Osteocyte (in vitro differentiated cells): ENCODE results near the gene MRPL49. TPM values are rescaled to one million over a fixed set of nuclear protein-coding genes. Genes with fewer than 3 reads are reported as not detected.

Source experiments
- DNase-seq: peaks from one replicate; pipeline ENCODE4 v3.0.0; 2021; ENCODE audit warnings: mixed read lengths; ENCODE audit not compliant: unreplicated experiment; ENCODE audit errors: extremely low spot score
- H3K27ac Mint-ChIP-seq: one replicate; pipeline ENCODE4 v1.8.0; 2021; ENCODE audit warnings: mild to moderate bottlenecking, mixed read lengths; ENCODE audit not compliant: unreplicated experiment
- H3K27me3 Mint-ChIP-seq: one replicate; pipeline ENCODE4 v1.8.0; 2021; ENCODE audit warnings: mixed read lengths; ENCODE audit not compliant: unreplicated experiment
- H3K36me3 Mint-ChIP-seq: one replicate; pipeline ENCODE4 v1.8.0; 2021; ENCODE audit warnings: mixed read lengths; ENCODE audit not compliant: unreplicated experiment
- H3K4me1 Mint-ChIP-seq: one replicate; pipeline ENCODE4 v1.8.0; 2021; ENCODE audit warnings: mixed read lengths; ENCODE audit not compliant: unreplicated experiment
- H3K4me3 Mint-ChIP-seq: one replicate; pipeline ENCODE4 v1.8.0; 2021; ENCODE audit warnings: mild to moderate bottlenecking, moderate library complexity, mixed read lengths; ENCODE audit not compliant: unreplicated experiment
- H3K9me3 Mint-ChIP-seq: one replicate; pipeline ENCODE4 v1.8.0; 2021; ENCODE audit warnings: mixed read lengths; ENCODE audit not compliant: unreplicated experiment
- total RNA-seq: library from RNA; stranded (reverse); gene quantifications from 2 replicates; pipeline ENCODE4 v1.2.1, GENCODE V29; 2021
- TF ChIP-seq, protein P1 (sequence below): fragments of 200-600 bp; sonication (generic); IDR thresholded peaks from 2 replicates; pipeline ENCODE4 v1.5.0; 2021; ENCODE audit warnings: antibody characterized with exemption, mild to moderate bottlenecking, moderate library complexity

MRPL49 gene
- total RNA-seq, 1 donor from 2014 or later = 43.5 TPM

DNA sequence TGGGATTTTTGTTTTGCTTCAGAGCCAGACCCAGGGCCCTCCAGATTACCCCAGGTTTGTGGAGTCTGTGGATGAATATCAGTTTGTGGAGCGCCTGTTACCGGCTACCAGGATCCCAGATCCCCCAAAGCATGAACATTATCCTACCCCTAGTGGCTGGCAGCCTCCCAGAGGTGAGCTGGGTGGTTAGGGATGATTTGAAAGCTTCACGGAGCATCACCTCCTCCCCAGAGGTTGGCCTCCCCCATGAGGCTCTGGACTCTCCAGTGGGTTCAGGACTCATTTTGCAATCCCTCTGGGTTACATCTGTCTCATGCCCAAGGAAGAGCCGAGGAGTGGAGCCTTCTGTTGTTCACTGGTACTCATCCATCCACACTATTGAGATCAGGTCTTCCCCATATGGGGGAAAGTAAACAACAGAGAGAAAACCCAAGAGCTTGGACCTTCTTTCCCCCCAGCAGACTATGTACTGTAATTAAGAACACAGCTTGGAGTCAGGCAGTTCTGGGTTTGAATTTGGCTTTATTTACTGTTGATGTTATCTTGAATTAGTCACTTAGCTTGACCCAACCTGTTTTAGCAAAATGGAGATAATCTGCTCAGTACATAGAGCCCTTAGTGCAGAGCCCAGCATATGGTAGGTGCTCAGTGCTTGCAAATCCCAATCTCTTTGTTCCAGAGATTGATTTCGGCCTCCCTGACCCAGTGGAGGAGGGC lies 2.5 kb downstream of the MRPL49 start:
- TF ChIP-seq, protein P1, sequence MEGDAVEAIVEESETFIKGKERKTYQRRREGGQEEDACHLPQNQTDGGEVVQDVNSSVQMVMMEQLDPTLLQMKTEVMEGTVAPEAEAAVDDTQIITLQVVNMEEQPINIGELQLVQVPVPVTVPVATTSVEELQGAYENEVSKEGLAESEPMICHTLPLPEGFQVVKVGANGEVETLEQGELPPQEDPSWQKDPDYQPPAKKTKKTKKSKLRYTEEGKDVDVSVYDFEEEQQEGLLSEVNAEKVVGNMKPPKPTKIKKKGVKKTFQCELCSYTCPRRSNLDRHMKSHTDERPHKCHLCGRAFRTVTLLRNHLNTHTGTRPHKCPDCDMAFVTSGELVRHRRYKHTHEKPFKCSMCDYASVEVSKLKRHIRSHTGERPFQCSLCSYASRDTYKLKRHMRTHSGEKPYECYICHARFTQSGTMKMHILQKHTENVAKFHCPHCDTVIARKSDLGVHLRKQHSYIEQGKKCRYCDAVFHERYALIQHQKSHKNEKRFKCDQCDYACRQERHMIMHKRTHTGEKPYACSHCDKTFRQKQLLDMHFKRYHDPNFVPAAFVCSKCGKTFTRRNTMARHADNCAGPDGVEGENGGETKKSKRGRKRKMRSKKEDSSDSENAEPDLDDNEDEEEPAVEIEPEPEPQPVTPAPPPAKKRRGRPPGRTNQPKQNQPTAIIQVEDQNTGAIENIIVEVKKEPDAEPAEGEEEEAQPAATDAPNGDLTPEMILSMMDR = no peak
- no peak for DNase-seq
- peaks cover 27% of the 10 kb centered on the region for H3K4me1 Mint-ChIP-seq
- no peaks in the 10 kb centered on the region for H3K9me3 Mint-ChIP-seq
- peak overlapping the region; percentile 22 for H3K4me3 Mint-ChIP-seq
- H3K27me3 Mint-ChIP-seq = no peaks in the 10 kb centered on the region
- H3K27ac Mint-ChIP-seq = peak overlapping the region; percentile 52
- H3K36me3 Mint-ChIP-seq = peaks cover 16% of the 10 kb centered on the region

DNA sequence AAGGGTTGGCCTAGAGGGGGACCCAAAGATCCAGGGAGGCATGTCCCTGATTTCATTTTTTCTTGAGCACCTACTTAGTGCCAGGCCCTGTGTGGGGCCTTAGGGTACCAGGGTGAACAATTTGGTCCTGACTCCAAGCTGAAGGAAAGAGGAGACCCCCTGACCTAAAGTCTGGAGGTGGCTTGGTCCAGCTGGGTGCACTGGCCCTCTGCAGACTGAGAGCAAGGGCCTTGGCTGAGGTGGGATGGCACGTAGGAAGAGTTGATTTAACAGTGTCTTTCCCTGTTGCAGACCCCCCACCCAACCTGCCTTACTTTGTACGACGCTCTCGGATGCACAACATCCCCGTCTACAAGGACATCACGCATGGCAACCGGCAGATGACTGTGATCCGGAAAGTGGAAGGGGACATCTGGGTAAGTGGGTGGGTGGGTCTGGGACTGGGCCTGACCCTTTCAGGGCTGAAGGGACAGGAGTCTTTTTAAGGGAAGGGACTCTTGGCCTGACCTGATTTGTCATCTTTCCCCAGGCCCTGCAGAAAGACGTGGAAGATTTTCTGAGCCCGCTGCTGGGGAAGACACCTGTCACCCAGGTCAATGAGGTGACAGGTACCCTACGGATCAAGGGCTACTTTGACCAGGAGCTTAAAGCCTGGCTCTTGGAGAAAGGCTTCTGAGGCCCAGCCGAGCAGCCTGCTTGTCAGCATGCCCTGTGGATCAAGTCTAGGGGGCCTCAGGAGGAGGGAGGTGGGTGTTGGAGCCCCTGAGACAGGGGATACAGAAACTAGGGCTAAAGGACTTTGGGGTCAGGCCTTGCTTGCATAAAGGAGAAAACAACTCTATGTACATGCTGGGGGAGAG lies 3.3 kb downstream of the MRPL49 start:
- no peak overlapping the region for H3K4me3 Mint-ChIP-seq
- H3K9me3 Mint-ChIP-seq = no peaks in the 10 kb centered on the region
- DNase-seq = no peak
- TF ChIP-seq, protein P1 = no peak
- no peaks in the 10 kb centered on the region for H3K27me3 Mint-ChIP-seq
- peaks cover 27% of the 10 kb centered on the region for H3K4me1 Mint-ChIP-seq
- H3K27ac Mint-ChIP-seq = no peak overlapping the region
- H3K36me3 Mint-ChIP-seq = peaks cover 12% of the 10 kb centered on the region

DNA sequence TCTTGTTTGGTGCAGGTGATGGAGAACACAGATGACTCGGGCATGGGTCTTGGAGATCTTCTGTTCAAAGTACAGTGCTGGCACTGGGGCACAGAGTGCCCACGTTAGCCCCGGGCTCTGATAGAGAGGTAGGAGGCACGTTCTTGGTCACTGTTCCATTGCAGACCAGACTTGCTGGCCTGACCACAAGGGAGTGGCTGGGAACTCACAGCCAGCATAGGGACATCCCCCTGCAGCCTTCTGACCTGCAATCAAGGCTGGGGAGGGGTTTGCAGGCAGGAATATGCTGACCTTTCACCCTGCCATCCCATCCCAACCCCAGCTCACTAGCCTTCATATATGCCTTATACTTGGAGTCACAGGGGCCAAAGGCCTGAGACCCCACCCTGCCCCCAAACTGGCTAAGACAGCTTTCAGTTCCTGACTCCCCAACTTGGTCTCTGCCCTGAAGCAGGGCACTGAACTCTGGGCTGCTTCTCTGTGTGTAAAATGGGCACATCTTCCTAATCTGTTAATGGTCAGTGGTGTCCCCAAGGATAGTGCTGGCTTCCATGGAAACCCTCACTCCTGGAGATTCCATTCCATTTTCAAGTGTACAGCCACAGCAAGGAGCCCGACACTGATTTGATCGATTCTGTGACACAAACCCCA lies 4.6 kb downstream of the MRPL49 start:
- DNase-seq = no peak
- Mint-ChIP-seq H3K4me3 (no peak overlapping the region), H3K36me3 (peaks cover 16% of the 10 kb centered on the region), H3K9me3 (no peaks in the 10 kb centered on the region), H3K27me3 (no peaks in the 10 kb centered on the region), H3K4me1 (peaks cover 17% of the 10 kb centered on the region), H3K27ac (no peak overlapping the region)
- TF ChIP-seq, protein P1 = no peak

DNA sequence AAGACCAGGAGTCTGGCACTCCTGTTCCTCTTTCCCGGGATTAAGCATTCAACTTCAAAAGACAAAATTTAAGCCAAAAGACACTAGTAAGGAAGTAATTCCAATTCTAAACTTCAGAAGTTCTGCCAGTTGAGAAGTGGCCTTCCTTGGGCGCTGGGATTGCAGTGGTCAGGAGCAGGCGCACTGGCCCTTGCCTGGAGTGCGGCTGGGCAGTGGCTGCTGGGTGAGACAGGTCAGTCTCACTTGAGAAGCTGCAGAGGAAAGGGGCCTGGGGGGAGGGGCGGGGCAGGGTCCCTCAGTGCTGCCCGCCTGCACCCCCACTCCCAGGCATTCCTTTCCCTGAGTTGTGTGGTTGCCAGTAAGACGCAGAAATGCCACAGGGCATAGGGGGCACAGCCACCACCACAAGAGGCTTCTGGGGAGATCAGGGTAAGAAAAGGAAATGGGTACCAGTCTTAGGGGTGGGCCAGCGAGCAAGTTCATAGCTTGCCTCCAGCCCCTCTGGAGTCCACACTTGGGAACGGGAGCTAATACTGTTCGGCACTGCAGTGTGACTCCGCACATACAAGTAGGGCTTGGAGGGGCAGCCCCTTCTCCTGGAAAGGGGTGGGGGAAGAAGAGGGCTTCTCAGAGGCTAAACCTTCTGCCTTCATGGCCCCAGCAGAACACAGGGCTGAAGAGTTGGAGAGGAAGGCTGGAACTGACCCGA lies 5.5 kb downstream of the MRPL49 start:
- peaks cover 12% of the 10 kb centered on the region for H3K4me1 Mint-ChIP-seq
- TF ChIP-seq, protein P1 = no peak
- no peak for DNase-seq
- no peak overlapping the region for H3K27ac Mint-ChIP-seq
- H3K36me3 Mint-ChIP-seq = peaks cover 15% of the 10 kb centered on the region
- no peaks in the 10 kb centered on the region for H3K27me3 Mint-ChIP-seq
- H3K9me3 Mint-ChIP-seq = no peaks in the 10 kb centered on the region
- no peak overlapping the region for H3K4me3 Mint-ChIP-seq
